GM12891 (cell line): ENCODE results near the gene GPC6.

Source experiments
- PAX5 ChIP-seq: IDR thresholded peaks from 2 replicates; pipeline ENCODE4 v1.6.1; 2011; ENCODE audit warnings: low read length, moderate library complexity, mild to moderate bottlenecking; ENCODE audit not compliant: insufficient read depth, severe bottlenecking
- POLR2A ChIP-seq: IDR thresholded peaks from 2 replicates; pipeline ENCODE4 v1.6.1; 2011; ENCODE audit warnings: low read depth, low read length, control low read depth
- POLR2AphosphoS5 ChIP-seq: IDR thresholded peaks from 2 replicates; pipeline ENCODE4 v1.6.1; 2011; ENCODE audit warnings: low read depth, low read length, control low read depth
- POU2F2 ChIP-seq: IDR thresholded peaks from 2 replicates; pipeline ENCODE4 v1.6.1; 2011; ENCODE audit warnings: low read depth, mild to moderate bottlenecking, control low read depth, low read length, moderate library complexity
- SPI1 ChIP-seq: IDR thresholded peaks from 2 replicates; pipeline ENCODE4 v1.6.1; 2011; ENCODE audit warnings: low read depth, low read length, control low read depth
- TAF1 ChIP-seq: IDR thresholded peaks from 2 replicates; pipeline ENCODE4 v1.6.1; 2011; ENCODE audit warnings: low read depth, low read length, control low read depth

DNA sequence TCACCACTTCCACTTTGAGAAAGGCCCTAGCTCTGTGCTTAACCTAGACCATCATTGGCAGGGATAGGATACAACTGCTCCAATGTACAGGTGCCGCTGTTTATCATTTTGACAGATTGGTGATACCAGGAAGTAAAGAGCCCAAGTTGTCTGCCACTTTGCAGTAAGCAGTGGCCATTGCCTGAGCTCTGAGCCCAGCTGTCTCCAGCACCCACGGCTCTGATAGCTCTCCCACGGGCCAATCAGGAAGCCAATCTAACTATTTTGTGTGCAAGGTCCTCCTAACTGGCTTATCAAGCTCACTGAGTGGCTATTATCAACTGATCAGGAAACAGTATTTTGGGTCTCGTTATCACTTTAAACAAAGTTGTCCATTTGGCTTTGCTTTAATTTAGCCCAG, 1071.7 kb downstream of the GPC6 start:
- TF ChIP-seq POU2F2 (no peak), TAF1 (no peak), POLR2AphosphoS5 (no peak), SPI1 (no peak), POLR2A (no peak), PAX5 (no peak)
